Fibroblast of lung (primary cell): Measurements from ENCODE around the gene SLC41A1.

Experiments
- EZH2 ChIP-seq: IDR thresholded peaks from 2 replicates; pipeline ENCODE4 v1.5.1; 2012; ENCODE audit warnings: low read length, control low read depth, mild to moderate bottlenecking; ENCODE audit errors: missing control alignments
- TF ChIP-seq, protein P1 (sequence below), 2 donors: IDR thresholded peaks in 1 of 2; conservative IDR thresholded peaks in 1 of 2; 1 replicate in 1 of 2; 2 replicates in 1 of 2; pipeline ENCODE4 v1.5.1; 2011 to 2012; ENCODE audit warnings: low read length in 2 of 2, control low read depth in 1 of 2, inconsistent platforms in 1 of 2, low read depth in 1 of 2, mild to moderate bottlenecking in 1 of 2

DNA sequence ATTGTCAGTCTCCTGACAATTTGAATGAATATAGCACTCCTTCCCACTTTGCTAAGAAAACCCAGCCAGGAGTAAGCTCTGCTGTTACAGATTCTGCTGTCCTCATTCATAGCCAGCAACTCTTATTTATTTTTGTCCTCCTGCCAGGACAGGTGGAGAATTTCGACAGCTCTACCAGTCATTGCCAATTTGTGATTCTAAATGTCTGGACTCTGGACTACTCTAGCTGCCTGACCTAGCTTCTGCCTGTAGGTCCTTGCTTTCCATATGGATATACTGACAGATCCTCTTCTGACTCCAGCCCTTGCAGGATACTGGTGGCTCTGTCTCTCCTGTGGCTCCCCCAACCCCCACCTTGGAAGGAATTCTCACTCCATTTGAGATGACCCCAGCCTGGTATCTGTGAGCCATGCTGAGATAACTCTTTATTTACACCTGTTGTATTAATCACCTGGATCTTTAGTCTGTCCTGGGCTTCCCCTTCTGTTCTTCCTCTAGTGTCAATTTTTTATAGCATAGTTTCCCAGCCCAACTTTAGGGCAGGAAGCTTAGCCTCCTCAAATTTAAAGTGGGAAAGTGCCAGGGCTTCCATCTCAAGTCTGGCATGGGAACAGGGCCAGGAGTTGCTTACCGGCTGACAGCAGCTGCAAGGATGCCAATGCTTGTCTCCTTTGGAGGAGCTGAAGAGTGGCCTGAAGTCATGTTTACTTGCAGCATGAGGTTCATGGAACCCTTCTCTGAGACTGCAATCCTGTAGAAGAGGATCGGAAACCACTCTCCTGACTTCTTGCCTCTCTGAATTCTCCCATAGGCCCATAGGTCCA, 30.2 kb upstream of the SLC41A1 start:
- TF ChIP-seq, protein P1, sequence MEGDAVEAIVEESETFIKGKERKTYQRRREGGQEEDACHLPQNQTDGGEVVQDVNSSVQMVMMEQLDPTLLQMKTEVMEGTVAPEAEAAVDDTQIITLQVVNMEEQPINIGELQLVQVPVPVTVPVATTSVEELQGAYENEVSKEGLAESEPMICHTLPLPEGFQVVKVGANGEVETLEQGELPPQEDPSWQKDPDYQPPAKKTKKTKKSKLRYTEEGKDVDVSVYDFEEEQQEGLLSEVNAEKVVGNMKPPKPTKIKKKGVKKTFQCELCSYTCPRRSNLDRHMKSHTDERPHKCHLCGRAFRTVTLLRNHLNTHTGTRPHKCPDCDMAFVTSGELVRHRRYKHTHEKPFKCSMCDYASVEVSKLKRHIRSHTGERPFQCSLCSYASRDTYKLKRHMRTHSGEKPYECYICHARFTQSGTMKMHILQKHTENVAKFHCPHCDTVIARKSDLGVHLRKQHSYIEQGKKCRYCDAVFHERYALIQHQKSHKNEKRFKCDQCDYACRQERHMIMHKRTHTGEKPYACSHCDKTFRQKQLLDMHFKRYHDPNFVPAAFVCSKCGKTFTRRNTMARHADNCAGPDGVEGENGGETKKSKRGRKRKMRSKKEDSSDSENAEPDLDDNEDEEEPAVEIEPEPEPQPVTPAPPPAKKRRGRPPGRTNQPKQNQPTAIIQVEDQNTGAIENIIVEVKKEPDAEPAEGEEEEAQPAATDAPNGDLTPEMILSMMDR (conservative IDR thresholded peaks at IDR 0.05 in 1 of 2, IDR thresholded peaks at IDR 0.05 in 1 of 2; ENCODE audit: low read depth in 1 of 2, low read length in 2 of 2) = no peak
- TF ChIP-seq EZH2 = no peak
